GM10266 (cell line): Measurements from ENCODE around the gene LTA.

Experiments used
- DNase-seq: peaks from one replicate; pipeline ENCODE4 v3.0.0; 2012; ENCODE audit errors: extremely low spot score
- CTCF ChIP-seq: IDR thresholded peaks from 2 replicates; pipeline ENCODE4 v1.5.1; 2012; ENCODE audit warnings: mild to moderate bottlenecking, low read depth; ENCODE audit not compliant: control insufficient read depth, insufficient read depth; ENCODE audit errors: missing control alignments

Gene LTA

GRCh38 chr6:31560697-31561058 lies 11.4 kb upstream of the LTA start:
- DNase-seq, result no peak
- no peak for TF ChIP-seq CTCF

- TF ChIP-seq CTCF, result no peak
- no peak for DNase-seq
Observed at GRCh38 chr6:31567531-31568370, 4.3 kb upstream of the LTA start.

- DNase-seq, result peak; percentile 67
- no peak for TF ChIP-seq CTCF
Observed at GRCh38 chr6:31568537-31568961, 3.5 kb upstream of the LTA start.

GRCh38 chr6:31569861-31570536 lies 2.1 kb upstream of the LTA start:
- no peak for DNase-seq
- TF ChIP-seq CTCF, result no peak

- no peak for TF ChIP-seq CTCF
- DNase-seq, result no peak
Observed at GRCh38 chr6:31573239-31574105, 1.4 kb downstream of the LTA start.

GRCh38 chr6:31574106-31575061 lies 2.3 kb downstream of the LTA start:
- no peak for DNase-seq
- peak; percentile 48 for TF ChIP-seq CTCF
